Stomach (tissue), 4 donors: Measurements from ENCODE around the gene UNC5A.

ENCODE experiments used
- CTCF ChIP-seq, 7 experiments: fragments of 450-650 bp in 4 of 7; fragments of 200-600 bp in 3 of 7; sonication (generic) in 3 of 7; IDR thresholded peaks; one replicate each; pipeline ENCODE4 v1.5.1; 2016 to 2019; ENCODE audit warnings: antibody characterized with exemption in 7 of 7, control low read depth in 2 of 7, mild to moderate bottlenecking in 1 of 7
- EP300 ChIP-seq: sonication (generic); formaldehyde crosslinking; IDR thresholded peaks from one replicate; pipeline ENCODE4 v1.6.1; 2017; ENCODE audit warnings: antibody characterized with exemption
- POLR2A ChIP-seq, 4 donors: fragments of 450-650 bp; IDR thresholded peaks; one replicate each; pipeline ENCODE4 v1.6.1; 2016; ENCODE audit warnings: antibody characterized with exemption in 4 of 4, control low read depth in 2 of 4, mild to moderate bottlenecking in 1 of 4, moderate library complexity in 1 of 4

GRCh38 chr5:176833286-176833685 lies 22.9 kb downstream of the UNC5A start:
- TF ChIP-seq CTCF (IDR thresholded peaks at IDR 0.05), result no peak
- TF ChIP-seq EP300, result no peak
- TF ChIP-seq POLR2A (IDR thresholded peaks at IDR 0.05), result no peak
